ENCODE data around the gene TAX1BP1. TPM values are rescaled to one million over a fixed set of nuclear protein-coding genes. Genes with fewer than 3 reads are reported as not detected.

TAX1BP1 gene
- total and polyA plus RNA-seq, 2 of the 13 experiments (the other 11 are each of a cell fraction or from before 2014, with no cell fraction given), result 95.2 to 98.9 TPM

DNA sequence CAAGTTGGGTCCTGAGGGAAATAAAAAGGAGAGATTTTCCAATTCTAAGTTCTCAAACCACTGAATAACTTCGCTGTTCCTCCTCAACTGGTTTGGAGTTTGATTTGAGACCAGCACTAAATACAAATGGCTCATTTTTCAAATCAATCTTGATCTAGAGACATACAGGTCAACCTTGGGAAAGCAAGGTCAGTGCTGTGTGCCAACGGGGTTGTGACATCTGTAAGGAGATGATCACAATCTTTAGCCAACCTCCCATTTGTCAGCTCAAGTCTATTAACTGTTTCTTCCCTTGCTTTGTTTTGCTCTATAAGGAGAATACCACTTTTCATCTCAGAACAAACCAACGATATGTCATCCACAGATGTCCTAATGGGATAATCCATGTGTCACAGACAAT, 131.1 kb downstream of the TAX1BP1 start:
- ATAC-seq, result no peak
- POLR2A ChIA-PET, result no interaction called here
- TF ChIP-seq MEIS2 (CRISPR knock-in tag; IDR thresholded peaks at IDR 0.05), result no peak
- TF ChIP-seq, protein P1, sequence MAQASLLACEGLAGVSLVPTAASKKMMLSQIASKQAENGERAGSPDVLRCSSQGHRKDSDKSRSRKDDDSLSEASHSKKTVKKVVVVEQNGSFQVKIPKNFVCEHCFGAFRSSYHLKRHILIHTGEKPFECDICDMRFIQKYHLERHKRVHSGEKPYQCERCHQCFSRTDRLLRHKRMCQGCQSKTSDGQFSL (CRISPR knock-in tag; IDR thresholded peaks at IDR 0.05), result no peak
- TF ChIP-seq RELA (CRISPR knock-in tag; IDR thresholded peaks at IDR 0.05), result no peak
- TF ChIP-seq, protein P2, sequence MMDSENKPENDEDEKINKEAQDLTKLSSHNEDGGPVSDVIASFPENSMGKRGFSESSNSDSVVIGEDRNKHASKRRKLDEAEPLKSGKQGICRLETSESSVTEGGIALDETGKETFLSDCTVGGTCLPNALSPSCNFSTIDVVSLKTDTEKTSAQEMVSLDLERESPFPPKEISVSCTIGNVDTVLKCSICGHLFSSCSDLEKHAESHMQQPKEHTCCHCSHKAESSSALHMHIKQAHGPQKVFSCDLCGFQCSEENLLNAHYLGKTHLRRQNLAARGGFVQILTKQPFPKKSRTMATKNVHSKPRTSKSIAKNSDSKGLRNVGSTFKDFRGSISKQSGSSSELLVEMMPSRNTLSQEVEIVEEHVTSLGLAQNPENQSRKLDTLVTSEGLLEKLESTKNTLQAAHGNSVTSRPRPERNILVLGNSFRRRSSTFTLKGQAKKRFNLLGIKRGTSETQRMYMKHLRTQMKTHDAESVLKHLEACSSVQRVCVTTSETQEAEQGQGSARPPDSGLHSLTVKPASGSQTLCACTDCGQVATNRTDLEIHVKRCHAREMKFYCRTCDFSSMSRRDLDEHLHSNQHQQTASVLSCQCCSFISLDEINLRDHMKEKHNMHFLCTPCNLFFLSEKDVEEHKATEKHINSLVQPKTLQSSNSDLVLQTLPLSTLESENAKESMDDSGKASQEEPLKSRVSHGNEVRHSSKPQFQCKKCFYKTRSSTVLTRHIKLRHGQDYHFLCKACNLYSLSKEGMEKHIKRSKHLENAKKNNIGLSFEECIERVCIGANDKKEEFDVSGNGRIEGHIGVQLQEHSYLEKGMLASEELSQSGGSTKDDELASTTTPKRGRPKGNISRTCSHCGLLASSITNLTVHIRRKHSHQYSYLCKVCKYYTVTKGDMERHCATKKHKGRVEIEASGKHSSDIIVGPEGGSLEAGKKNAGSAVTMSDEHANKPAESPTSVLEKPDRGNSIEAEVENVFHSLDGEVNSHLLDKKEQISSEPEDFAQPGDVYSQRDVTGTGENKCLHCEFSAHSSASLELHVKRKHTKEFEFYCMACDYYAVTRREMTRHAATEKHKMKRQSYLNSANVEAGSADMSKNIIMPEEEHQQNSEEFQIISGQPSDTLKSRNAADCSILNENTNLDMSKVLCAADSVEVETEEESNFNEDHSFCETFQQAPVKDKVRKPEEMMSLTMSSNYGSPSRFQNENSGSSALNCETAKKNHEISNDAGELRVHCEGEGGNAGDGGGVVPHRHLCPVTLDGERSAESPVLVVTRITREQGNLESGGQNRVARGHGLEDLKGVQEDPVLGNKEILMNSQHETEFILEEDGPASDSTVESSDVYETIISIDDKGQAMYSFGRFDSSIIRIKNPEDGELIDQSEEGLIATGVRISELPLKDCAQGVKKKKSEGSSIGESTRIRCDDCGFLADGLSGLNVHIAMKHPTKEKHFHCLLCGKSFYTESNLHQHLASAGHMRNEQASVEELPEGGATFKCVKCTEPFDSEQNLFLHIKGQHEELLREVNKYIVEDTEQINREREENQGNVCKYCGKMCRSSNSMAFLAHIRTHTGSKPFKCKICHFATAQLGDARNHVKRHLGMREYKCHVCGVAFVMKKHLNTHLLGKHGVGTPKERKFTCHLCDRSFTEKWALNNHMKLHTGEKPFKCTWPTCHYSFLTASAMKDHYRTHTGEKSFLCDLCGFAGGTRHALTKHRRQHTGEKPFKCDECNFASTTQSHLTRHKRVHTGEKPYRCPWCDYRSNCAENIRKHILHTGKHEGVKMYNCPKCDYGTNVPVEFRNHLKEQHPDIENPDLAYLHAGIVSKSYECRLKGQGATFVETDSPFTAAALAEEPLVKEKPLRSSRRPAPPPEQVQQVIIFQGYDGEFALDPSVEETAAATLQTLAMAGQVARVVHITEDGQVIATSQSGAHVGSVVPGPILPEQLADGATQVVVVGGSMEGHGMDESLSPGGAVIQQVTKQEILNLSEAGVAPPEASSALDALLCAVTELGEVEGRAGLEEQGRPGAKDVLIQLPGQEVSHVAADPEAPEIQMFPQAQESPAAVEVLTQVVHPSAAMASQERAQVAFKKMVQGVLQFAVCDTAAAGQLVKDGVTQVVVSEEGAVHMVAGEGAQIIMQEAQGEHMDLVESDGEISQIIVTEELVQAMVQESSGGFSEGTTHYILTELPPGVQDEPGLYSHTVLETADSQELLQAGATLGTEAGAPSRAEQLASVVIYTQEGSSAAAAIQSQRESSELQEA (CRISPR knock-in tag; IDR thresholded peaks at IDR 0.05; ENCODE audit: not compliant biosample characterization), result no peak
- TF ChIP-seq U2AF1 (optimal IDR thresholded peaks at IDR 0.05; ENCODE audit: low read depth, low read length), result no peak
- TF ChIP-seq FOXK1 (CRISPR knock-in tag; IDR thresholded peaks at IDR 0.05; ENCODE audit: borderline replicate concordance, low read depth), result no peak
- no peak for TF ChIP-seq SIN3A (IDR thresholded peaks at IDR 0.05; ENCODE audit: borderline replicate concordance, low read depth, low read length)
- no peak for TF ChIP-seq ATRX (CRISPR knock-in tag; IDR thresholded peaks at IDR 0.05; ENCODE audit: borderline replicate concordance)
- no peak for TF ChIP-seq ZSCAN12 (CRISPR knock-in tag; IDR thresholded peaks at IDR 0.05)
- no peak for TF ChIP-seq NR2F6 (IDR thresholded peaks at IDR 0.05)
- TF ChIP-seq NR2F6 (CRISPR knock-in tag; IDR thresholded peaks at IDR 0.05), result no peak
- TF ChIP-seq, protein P3, sequence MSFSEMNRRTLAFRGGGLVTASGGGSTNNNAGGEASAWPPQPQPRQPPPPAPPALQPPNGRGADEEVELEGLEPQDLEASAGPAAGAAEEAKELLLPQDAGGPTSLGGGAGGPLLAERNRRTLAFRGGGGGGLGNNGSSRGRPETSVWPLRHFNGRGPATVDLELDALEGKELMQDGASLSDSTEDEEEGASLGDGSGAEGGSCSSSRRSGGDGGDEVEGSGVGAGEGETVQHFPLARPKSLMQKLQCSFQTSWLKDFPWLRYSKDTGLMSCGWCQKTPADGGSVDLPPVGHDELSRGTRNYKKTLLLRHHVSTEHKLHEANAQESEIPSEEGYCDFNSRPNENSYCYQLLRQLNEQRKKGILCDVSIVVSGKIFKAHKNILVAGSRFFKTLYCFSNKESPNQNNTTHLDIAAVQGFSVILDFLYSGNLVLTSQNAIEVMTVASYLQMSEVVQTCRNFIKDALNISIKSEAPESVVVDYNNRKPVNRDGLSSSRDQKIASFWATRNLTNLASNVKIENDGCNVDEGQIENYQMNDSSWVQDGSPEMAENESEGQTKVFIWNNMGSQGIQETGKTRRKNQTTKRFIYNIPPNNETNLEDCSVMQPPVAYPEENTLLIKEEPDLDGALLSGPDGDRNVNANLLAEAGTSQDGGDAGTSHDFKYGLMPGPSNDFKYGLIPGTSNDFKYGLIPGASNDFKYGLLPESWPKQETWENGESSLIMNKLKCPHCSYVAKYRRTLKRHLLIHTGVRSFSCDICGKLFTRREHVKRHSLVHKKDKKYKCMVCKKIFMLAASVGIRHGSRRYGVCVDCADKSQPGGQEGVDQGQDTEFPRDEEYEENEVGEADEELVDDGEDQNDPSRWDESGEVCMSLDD (CRISPR knock-in tag; IDR thresholded peaks at IDR 0.05; ENCODE audit: borderline replicate concordance), result no peak
- no peak for TF ChIP-seq ZNF282 (IDR thresholded peaks at IDR 0.05; ENCODE audit: partially characterized antibody)
- no peak for TF ChIP-seq NR3C1 (CRISPR knock-in tag; IDR thresholded peaks at IDR 0.05)

More for the DNA sequence above, 131.1 kb downstream of the TAX1BP1 start:
- Histone ChIP-seq H3K9ac (ENCODE audit: insufficient read depth, low read depth, low read length) (no peak overlapping the region), H3K4me1 (ENCODE audit: insufficient read depth, low read length) (no peaks in the 10 kb centered on the region), H3K4me2 (ENCODE audit: low read depth, low read length) (no peak overlapping the region), H3K27ac (ENCODE audit: extremely low read length, insufficient read depth, low read length) (no peak overlapping the region), H2AFZ (ENCODE audit: low read length) (no peak overlapping the region), H3K4me3 (replicated peaks in 1 of 3; ENCODE audit: insufficient read depth in 1 of 3, low read depth in 2 of 3, low read length in 3 of 3) (no peak overlapping the region), H3K9me3 (ENCODE audit: low read length) (no peaks in the 10 kb centered on the region), H4K20me1 (ENCODE audit: insufficient read depth, low read length) (no peaks in the 10 kb centered on the region), H3K79me2 (ENCODE audit: insufficient read depth, low read length) (no peaks in the 10 kb centered on the region), H3K27me3 (ENCODE audit: control insufficient read depth in 1 of 2, insufficient read depth in 2 of 2, low read length in 2 of 2) (peaks cover 1 to 46% of the 10 kb centered on the region in 2 experiments), H3K36me3 (replicated peaks in 1 of 2; ENCODE audit: control insufficient read depth in 1 of 2, insufficient read depth in 2 of 2, low read length in 2 of 2) (no peaks in the 10 kb centered on the region)
- no peak for DNase-seq (ENCODE audit: low spot score)
- FAIRE-seq, result no peak
- intact Hi-C loops (cut with micrococcal nuclease; ENCODE audit: unreplicated experiment) (no loop called here), in situ Hi-C loops (cut with HindIII; ENCODE audit: extremely low pct_ligation_motif_present, low pct_unique_long_range_greater_than_20kb) (no loop called here)
- no TSS peak for BruUV-seq (replicated peaks)
- 26% methylated on average over 3 of the region's 3 CpGs for WGBS (ENCODE audit: low lambda C conversion rate)
- CTCF ChIA-PET (ENCODE audit: low intra/inter-chr PET ratio, low total read pairs), result no interaction called here
